SIG-M5 treated with dmso at 0.1 percent for 504 hours (cell line): ENCODE measurements around the gene AKT1S1.

Experiments
- DNase-seq: peaks from one replicate; lab custom pipeline; 2025; ENCODE audit not compliant: unreplicated experiment; lab: John Stamatoyannopoulos, UW

AKT1S1 gene

DNA sequence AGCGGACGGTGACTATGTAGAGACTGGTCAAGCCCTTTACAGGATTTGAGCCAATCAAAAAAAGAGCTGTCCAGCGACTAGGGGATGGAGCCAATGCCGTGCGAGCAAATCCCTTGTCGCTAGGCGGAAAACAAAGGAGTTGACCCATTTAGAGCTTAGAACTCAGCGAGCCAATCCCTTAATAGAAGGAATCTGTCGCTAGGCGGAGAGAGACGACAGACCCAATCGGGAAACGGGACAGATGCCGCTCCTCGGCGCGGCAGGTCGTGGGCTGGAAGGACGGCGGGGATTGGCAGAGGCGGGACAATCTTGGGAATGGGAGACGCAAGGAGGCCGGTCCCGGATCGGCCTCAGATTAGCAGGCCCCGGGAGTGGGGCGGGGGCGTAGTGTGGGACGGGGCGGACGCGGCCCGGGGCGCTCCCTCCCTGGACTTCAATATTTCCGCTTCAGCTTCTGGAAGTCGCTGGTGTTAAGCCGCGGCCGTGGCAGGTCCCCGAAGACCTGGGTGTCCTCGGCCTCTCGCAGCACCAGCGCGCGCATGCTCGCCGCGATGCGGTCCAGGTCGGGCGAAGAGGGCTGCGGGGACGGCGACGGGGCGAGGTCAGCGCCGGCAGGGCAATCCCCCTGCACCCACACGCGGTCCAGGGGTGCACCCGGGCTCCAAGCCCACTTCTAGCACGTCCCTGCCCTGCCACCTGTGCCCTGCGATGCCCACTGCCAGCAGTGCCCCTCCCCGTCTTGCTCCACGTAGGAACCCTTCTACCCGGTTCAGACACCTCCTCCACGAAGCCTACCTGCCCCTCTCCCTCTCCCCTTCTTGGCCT, 7.5 kb downstream of the AKT1S1 start:
- DNase-seq, result peak; percentile 99

GRCh38 chr19:49869009-49869483, 8.1 kb downstream of the AKT1S1 start:
- no peak for DNase-seq

GRCh38 chr19:49866933-49867782, 10.0 kb downstream of the AKT1S1 start, which contains the start of gene PNKP:
Gene PNKP, minus strand, starts transcription at chr19:49867576. Its CDS starts 372 bp downstream, at chr19:49867204.
- DNase-seq, result peak; percentile 90

DNA sequence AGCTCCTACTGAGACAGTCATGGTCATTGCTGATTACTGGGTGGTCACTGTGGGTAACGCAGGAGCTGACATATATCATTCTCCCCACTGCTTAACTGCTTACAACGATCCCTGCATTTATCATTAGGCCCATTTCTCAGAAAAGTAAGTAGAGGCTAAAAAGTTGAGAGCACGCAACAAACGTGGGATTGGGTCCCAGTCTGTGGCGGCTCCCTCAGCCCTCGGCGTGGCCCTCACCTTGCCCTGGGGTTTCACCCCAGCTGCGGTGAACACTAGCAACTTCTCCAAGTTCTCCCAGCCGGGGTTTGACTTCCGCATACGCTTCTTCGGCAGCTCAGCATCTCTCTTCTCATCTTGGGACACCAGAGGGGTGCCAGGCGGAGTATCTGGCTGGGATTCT, 12.3 kb downstream of the AKT1S1 start:
- no peak for DNase-seq

DNA sequence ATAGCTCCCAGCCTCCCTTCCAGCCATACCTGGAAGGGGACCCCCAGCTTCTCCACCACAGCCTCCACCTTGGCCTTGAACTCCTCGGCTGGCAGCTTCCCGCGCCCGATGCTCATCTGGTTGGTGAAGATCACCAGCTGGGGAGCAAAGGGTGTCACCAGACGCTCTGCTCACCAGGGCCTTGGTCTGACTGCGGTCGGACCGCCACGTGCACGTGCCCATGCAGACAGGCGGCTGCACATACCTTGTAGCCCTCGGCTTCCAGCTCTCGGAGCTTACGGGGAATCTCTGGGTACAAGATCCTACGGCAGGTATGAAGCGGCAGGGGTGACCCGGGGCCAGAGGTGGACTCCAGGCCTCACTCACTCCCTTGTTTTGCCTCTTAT, 13.2 kb downstream of the AKT1S1 start:
- DNase-seq, result no peak

- no peak for DNase-seq
Observed at GRCh38 chr19:49863254-49863934, 13.8 kb downstream of the AKT1S1 start.

DNA sequence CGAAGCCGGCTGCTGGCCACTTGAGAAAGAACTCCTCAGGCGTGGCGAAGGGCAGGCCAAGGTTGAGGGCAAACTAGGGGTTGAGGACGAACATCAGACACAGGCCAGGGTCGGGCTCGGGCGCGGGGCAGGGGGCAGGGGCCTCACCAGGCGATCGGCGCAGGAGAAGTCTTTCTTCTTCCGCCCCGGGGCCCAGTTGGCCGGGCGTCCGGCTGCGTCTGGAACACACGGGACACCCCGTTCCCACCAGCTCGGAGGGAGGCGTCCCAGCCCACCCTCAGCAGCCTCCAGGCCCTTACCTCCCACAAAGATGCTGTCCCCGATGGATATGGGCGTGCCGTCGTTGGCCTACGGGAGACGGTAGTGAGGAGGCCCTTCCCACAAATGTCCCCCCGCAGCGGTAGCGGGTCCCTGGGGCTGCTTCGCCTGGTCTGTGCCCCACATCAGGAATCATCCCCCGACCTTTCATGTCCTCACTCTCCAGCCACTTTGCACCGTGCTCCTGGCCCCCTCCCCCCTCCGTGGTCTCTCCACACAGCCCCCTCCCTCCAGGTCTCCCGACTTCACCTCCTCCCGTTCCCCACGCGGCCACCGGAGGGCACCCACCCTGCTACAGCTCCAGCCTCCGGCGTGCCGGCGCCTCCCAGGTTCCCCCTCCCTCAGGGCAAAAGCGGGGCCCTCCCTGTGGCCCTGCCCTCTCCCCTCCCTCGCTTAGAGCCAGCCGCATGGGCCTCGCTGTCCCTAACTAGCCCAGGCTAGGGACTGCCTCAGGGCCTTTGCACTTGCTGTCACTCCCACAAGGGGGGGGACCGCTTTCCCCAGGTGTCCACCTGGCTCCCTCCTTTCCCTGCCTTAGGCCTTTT, 14.5 kb downstream of the AKT1S1 start:
- no peak for DNase-seq

DNA sequence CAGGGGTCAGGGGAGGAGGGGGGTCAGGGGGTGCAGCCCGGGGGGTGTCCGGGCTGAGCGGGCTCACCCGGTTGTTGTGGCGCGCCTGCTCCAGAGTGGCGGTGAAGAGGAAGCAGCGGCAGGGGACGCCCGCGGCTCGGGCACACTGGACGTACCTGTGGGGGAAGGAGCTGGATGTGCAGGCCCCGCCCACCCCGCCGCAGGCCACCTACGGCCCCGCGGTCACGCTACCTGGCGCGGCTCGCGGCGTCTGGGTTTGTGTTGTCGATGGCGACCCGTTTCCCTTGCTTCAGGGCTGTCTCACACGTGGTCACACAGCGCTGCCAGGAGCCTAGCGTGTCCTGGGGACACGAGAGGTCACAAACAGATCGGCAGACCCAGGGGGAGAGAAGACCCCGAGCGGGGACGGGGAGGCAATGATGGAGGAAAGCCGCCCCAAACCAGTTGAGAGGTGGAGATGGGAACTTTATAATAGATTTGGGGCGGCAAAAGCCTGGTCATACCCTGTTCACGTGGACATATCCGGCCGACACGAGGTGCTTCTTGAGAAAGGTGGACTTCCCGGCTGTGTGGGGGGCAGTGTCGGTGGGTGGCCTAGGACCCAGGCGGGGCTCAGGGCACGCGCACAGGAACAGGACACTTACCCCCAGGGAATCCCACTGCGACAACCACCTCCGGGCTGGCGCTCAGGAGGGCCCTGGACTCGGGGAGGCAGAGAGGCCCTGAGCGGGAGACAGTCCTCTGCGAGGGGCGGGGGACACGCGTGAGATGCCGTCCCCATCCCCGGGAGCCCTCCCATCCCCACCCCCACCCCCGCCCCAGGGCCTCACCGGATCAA, 15.4 kb downstream of the AKT1S1 start:
- DNase-seq, result no peak

GRCh38 chr19:49861107-49861506, 16.0 kb downstream of the AKT1S1 start:
- no peak for DNase-seq

GRCh38 chr19:49860336-49861102, 16.6 kb downstream of the AKT1S1 start:
- DNase-seq, result no peak

DNA sequence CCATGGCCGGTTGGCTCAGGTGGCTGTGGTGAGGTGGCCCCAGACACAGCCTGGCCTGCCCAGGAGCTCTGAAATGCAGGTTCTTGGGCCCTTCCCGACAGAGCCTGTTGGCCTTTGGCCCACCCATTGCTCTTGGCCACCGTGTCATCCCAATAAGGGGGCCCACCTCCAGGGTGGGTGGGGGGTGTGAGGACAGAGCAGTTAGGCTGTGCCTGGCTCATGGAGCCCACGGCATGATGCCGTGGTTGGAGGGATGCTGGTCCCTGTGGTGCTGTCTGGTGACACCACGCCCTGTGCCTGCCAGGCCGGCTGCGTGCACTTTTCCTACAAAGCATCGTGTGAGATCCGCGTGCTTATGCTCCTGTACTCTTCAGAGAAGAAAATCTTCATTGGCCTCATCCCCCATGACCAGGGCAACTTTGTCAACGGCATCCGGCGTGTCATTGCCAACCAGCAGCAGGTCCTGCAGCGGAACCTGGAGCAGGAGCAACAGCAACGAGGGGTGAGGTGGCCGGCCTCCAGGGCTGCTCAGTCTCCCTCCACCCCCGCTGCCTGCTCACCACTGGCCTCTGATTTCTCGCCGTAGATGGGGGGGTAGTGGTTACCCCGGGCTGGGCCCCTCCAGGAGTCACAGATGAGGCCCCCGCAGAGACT, 17.3 kb downstream of the AKT1S1 start:
- DNase-seq, result no peak

- no peak for DNase-seq
Observed at GRCh38 chr19:49858088-49858985, 18.8 kb downstream of the AKT1S1 start.

DNA sequence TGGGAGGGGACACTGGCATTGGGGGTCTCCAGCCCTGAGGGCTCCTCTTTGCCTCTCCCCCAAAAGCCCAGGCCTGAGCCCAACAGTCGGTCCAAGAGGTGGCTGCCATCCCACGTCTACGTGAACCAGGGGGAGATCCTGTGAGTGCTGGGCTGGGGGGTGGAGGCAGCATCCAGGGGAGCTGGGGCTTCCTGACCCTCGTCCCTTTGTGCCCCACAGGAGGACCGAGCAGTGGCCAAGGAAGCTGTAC, 19.4 kb downstream of the AKT1S1 start:
- DNase-seq, result no peak

- no peak for DNase-seq
Observed at GRCh38 chr19:49857061-49857837, 19.9 kb downstream of the AKT1S1 start.

GRCh38 chr19:49856574-49857021, 20.6 kb downstream of the AKT1S1 start:
- DNase-seq, result no peak

DNA sequence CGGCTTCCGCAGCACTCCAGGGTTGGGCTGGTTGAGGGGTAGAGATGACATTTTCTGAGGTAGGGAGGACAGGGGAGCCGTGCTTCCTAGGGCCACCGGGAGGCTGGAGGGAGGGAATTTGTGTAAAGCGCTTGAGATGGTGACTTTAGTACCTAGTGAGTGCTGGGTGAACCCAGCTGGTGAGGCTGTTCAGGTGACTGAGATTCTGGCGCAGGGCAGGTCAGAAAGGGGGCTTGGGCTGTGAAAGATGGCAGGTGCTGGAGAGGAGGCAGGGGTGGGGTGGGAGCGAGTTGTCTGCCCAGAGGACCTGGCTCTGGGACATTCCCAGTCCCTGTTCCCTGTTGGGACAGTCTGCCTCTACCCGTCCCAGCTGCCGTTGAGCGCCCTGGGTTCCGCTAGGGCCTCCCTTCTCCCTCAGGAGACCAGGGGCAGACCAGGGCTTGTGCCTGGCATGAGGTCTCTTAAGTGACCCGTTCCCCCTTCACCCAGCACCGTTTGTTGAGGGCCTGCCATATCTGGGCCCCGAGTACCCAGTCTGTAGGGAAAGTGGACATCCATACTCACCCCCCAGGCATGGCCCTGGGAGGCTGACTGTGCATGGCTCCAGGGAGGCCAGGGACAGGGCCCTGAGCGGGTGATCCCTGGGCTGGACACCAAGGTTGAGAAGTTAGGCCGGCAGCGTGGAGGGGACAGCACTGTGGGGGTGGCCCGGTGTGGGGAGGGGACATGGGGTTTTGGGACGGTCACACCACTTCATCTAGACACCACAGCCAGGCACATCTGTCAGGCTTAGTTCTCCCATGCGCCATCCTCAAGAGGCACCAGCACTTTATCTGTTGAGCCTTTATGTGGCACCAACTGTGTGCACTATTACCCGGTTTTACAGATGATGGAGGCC, 21.2 kb downstream of the AKT1S1 start:
- no peak for DNase-seq
